GM11168 (cell line): ENCODE results near the gene CFAP74.

ENCODE experiments used
- in situ Hi-C: fragments of 300-500 bp; cut with MboI; formaldehyde crosslinking; loops from one replicate; pipeline ENCODE4 v1.12.0; 2022; ENCODE audit warnings: low sequenced_read_pairs; ENCODE audit not compliant: unreplicated experiment

The CFAP74 gene

GRCh38 chr1:2003541-2004131 is at the start of gene CFAP74:
Gene CFAP74 (minus strand): TSS chr1:2003786. CDS start chr1:1990956, 12,830 bp downstream.
- in situ Hi-C loops: no loop called here

- in situ Hi-C loops: no loop called here
These were observed 49.6 kb upstream of the CFAP74 start for GRCh38 chr1:2053217-2053616.

DNA sequence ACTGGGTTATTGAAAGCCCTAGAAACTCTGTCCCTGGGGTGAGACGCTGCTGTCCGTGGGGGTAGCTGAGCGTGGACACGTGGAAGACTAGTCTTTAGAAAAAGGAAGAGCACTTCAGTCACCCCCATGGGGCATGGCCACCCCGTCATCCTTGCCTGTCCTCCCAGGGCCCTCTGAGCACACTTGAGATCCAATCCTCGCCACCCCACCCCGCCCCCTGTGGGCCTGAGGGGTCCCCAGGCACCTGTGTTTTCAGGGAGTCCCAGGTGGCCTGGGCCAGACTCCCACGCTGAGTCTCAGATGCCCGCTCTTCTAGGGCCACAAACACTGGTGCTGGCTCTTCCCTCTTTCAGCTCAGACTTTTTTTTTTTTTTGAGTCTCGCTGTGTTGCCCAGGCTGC is 49.2 kb upstream of the CFAP74 start:
- in situ Hi-C loops: no loop called here

- in situ Hi-C loops: no loop called here
These were observed 48.6 kb upstream of the CFAP74 start for GRCh38 chr1:2052054-2052679.

GRCh38 chr1:2050793-2051682 is 47.5 kb upstream of the CFAP74 start:
- in situ Hi-C loops: no loop called here

DNA sequence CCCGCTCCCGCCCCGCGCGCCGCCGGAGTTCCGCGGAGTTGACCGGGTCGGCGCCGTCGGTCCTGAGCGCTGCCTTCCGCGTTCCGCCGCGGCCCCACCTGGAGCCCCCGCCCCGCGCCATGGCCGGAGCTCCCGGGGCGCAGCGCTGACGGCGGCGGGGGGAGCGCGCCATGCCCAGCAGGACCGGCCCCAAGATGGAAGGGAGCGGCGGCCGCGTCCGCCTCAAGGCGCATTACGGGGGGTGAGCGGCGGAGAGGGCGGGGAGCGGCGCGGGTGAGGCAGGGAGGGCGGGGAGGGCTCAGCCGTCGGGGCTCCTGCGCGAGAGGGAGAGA is 46.8 kb upstream of the CFAP74 start:
- in situ Hi-C loops: no loop called here

DNA sequence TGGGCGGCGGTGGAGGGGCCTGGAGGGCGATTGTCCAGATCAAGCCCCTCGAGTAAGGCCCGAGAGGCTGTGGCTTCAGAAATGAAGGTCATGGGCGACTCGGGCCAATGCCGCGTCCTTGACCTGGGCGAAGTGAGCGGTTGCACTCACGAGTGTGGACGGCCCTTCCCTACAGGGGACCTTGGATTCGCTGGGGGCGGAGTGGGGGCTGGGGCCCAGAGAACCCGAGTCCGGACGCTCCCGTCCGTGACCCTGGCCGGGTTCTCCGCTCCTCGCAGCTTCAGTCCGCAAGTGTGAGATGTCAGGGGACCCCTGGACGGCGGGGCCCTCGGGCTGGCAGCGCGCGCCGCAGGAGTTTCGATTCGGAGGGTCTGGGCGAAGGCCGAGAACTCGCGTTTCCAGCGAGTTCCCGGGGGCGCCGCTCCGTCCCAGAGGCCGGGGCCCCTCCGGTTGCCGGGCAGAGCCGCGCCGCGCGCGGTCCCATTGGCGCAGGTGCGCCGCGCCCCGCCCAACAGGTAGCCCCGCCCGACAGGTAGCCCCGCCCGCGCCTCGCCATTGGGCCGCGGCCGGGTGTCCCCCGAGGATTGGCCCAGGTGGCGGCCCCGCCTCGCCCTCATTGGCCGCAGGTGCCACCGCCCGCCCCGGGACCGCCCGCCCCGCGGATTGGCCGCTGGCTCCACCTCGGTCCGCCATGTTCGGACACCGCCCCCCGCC is 46.3 kb upstream of the CFAP74 start, which contains the start of gene PRKCZ:
Gene PRKCZ, plus strand, starts transcription at position 694 of the 714 bp plus-strand sequence. CDS start 220 bp downstream, outside the sequence.
- in situ Hi-C loops: no loop called here

DNA sequence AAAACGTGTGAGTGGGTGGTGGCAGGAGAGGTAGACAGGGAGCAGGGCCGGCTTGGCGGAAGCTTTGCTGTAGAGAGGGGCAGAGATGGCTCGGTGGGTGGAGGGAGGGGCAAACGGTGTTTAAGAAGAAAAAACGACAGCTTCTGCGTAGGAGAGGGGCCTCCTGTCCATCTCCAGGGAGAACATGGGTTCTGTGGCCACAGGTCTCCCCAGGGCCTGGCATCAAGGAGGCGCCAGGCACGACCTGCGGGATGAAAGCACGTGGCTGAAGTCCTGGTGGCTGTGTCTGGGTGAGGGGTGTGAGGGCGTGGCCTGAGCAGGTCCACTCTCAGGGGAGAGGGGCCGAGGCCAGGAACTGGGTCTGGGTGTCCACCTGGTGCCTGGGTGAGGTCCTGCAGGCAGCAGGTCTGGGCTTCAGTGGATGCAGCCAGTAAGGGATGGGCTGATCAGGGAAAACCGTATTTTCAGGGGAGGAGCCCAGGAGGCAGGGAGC is 45.7 kb upstream of the CFAP74 start:
- in situ Hi-C loops: no loop called here

DNA sequence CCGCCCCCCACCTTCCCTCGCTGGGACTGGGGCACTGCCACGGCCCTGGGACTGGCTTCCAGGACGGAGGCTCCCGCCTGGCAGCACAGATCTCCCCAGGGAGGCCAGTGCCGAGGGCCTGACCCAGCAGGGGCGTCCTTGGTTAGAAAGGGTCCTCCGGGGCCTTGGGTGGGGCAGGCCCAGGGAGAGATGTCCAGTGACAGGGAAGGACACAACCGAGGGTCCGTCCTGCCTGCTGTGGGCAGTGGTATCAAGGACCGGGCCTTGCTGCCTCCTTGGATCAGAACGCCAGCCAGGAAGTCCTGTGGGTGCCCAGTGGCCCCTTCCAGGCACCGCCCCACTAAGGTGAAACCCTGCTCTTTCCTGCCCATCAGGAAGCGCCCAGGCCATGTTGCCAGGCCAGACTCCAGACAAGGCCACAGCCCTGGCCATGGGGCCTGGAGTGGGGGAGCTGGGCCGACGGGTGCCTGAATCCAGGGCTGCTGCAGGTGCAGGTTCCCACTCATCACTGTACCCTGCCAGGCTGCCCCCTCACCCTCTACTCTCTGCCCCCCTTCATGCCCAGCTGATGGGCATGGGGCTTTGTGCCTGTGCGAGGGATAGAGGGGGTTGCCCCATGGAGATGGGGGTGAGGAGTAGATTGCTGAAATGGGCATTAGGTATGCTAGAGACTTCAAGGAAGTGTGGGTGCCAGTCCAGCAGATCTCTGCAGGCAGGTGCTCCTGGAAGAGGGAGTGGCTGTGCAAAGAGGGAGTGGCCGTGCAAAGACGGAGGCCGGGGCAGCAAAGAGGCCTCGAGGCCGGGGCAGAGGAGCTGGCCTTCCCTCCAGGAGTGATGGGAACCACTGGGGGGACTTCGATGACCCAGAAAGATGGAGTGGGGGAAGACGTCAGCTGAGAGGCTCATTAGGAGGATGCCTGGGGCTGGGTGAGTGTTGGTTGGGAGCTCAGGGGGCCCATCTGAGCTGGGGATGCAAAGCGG is 44.5 kb upstream of the CFAP74 start:
- in situ Hi-C loops: no loop called here

GRCh38 chr1:2046953-2047748 is 43.6 kb upstream of the CFAP74 start:
- in situ Hi-C loops: no loop called here

DNA sequence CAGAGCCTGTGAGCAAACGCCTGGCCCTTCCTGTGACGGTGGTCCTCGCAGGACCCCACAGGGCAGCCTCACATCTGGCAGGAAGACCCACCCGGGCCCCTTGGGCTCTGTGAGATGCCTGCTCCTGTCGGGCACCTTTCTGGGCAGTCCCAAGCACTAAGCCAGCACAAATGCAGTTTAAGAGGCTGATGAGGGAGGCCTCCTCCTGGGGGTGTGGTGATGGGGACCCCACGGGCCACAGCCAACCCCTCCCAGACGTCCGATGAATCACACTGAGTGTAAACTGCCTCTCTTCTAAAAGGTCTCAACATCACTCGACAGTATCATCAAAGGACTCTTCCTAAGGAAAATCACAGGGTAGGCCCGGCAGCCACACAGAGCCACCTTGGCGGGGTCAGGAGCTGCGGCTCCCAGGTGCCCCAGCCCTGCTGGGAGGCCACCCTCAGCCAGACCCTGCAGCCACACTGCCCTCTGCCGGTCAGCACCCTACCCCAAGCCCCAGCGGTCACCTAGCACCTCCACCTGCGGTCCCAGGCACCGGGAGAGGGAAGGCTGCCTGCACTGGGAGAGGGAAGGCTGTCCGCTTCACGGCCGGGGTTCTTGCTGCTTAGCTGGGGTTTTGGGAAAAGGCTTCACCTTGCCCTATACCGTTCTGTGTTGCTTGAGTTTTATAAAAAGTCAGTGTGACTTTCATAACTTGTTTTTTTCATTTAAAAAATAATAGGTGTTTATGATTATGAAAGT is 42.8 kb upstream of the CFAP74 start:
- in situ Hi-C loops: no loop called here

DNA sequence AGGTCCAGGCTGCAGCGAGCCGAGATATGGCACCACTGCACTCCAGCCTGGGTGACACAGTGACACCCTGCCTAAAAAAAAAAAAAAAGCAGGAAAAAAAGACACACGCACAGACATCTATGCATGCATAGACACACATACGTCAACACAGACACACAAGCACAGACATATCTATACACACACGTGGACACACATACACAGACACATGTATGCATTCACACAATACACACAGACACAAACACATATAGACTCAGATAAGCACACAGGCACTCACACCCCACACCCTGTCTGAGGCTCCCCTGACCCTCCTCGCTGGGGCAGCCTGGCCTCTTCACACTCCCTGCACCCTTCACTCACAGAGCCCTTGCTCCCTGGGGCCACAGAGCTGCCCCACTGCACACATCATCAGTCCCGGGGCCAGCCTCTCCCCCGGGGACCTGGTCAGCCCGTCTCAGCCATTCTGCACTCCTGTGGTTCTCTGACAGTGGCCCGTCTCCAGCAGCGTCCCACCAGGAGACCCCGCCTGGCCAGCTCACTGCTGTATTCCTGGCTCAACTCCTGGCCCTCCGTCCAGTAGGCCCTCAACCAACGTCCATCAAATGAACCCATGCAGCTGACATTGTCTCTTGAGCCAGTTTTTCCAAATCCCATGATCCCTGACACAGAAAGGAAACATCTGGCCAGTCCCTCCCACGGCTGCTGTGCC is 42.0 kb upstream of the CFAP74 start:
- in situ Hi-C loops: no loop called here

- in situ Hi-C loops: no loop called here
These were observed 41.1 kb upstream of the CFAP74 start for GRCh38 chr1:2044510-2045319.

GRCh38 chr1:2043886-2044285 is 40.3 kb upstream of the CFAP74 start:
- in situ Hi-C loops: no loop called here

GRCh38 chr1:2042830-2043773 is 39.5 kb upstream of the CFAP74 start:
- in situ Hi-C loops: no loop called here
